PC-9 (cell line): ENCODE measurements around the gene TAPBPL.

Experiments
- CTCF ChIP-seq: fragments of 200-600 bp; sonication (generic); conservative IDR thresholded peaks from 2 replicates; pipeline ENCODE4 v1.6.1; 2017; ENCODE audit warnings: mixed run types, antibody characterized with exemption, mild to moderate bottlenecking, moderate library complexity
- EZH2 ChIP-seq: fragments of 200-600 bp; sonication (generic); IDR thresholded peaks from 2 replicates; pipeline ENCODE4 v1.8.0; 2017; ENCODE audit warnings: antibody characterized with exemption, low read depth

- TF ChIP-seq CTCF (no peak), EZH2 (no peak)
Measured at GRCh38 chr12:6507102-6507998, 55.5 kb downstream of the TAPBPL start.
